Breast epithelium (tissue), 3 donors: Measurements from ENCODE around the gene XRCC2.
"Not testable (repeated sequence)": the region's sequence is repeated elsewhere in the genome, so short reads cannot be mapped to it uniquely, and the experiment has no call there.

Experiments
- CTCF ChIP-seq, 3 donors: fragments of 450-650 bp; IDR thresholded peaks; one replicate each; pipeline ENCODE4 v1.5.1; 2016 to 2017; ENCODE audit warnings: antibody characterized with exemption in 3 of 3, mild to moderate bottlenecking in 3 of 3, moderate library complexity in 3 of 3
- POLR2A ChIP-seq: fragments of 450-650 bp; IDR thresholded peaks from one replicate; pipeline ENCODE4 v1.6.1; 2016; ENCODE audit warnings: antibody characterized with exemption, mild to moderate bottlenecking, moderate library complexity
- POLR2AphosphoS5 ChIP-seq, 3 donors: sonication (generic); formaldehyde crosslinking; IDR thresholded peaks; one replicate each; pipeline ENCODE4 v1.6.1; 2017; ENCODE audit warnings: antibody characterized with exemption in 3 of 3

- TF ChIP-seq CTCF (IDR thresholded peaks at IDR 0.05); POLR2A; POLR2AphosphoS5 (IDR thresholded peaks at IDR 0.05): not testable (repeated sequence)
Measured at GRCh38 chr7:152697268-152697974, 21.5 kb upstream of the XRCC2 start.
